ENCODE data around the gene PAX8.

GRCh38 chr2:113219092-113219441, 59.7 kb downstream of the PAX8 start:
- TF ChIP-seq CTCF (conservative IDR thresholded peaks at IDR 0.05; ENCODE audit: low read length) (no peak), EZH2phosphoT487 (IDR thresholded peaks at IDR 0.05; ENCODE audit: borderline replicate concordance) (no peak)
